HG02943 (cell line): ENCODE measurements around the gene CEP20.
"Not testable (repeated sequence)": the region's sequence is repeated elsewhere in the genome, so short reads cannot be mapped to it uniquely, and the experiment has no call there.

Experiments used
- ATAC-seq: cut with Tn5 transposase; IDR thresholded peaks from one replicate; pipeline ENCODE4 v1.9.1; 2021; ENCODE audit warnings: mild to moderate bottlenecking, low read depth, moderate library complexity; ENCODE audit not compliant: unreplicated experiment

The CEP20 gene

DNA sequence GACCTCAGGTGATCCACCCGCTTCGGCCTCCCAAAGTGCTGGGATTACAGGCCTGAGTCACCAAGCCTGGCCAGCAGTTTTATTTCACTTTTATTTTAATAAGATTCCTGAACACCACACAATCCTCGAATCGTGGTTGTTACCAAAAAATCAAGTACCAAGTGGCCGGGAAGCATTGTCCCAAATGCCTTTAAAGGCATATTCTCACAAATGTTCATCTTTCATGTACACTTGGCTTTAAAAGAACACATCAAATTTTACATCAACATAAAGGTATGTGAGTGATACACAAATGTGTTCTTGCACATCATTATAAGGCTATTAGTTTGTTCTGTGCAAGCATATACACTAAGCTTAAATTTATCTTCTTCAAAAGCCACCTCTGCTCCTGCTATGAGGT is 23.5 kb downstream of the CEP20 start:
- no peak for ATAC-seq

- no peak for ATAC-seq
Observed at GRCh38 chr16:15861996-15862395, 26.4 kb downstream of the CEP20 start.

- ATAC-seq, result no peak
Observed at GRCh38 chr16:15858921-15859668, 29.3 kb downstream of the CEP20 start.

- no peak for ATAC-seq
Observed at GRCh38 chr16:15857724-15858560, 30.5 kb downstream of the CEP20 start.

DNA sequence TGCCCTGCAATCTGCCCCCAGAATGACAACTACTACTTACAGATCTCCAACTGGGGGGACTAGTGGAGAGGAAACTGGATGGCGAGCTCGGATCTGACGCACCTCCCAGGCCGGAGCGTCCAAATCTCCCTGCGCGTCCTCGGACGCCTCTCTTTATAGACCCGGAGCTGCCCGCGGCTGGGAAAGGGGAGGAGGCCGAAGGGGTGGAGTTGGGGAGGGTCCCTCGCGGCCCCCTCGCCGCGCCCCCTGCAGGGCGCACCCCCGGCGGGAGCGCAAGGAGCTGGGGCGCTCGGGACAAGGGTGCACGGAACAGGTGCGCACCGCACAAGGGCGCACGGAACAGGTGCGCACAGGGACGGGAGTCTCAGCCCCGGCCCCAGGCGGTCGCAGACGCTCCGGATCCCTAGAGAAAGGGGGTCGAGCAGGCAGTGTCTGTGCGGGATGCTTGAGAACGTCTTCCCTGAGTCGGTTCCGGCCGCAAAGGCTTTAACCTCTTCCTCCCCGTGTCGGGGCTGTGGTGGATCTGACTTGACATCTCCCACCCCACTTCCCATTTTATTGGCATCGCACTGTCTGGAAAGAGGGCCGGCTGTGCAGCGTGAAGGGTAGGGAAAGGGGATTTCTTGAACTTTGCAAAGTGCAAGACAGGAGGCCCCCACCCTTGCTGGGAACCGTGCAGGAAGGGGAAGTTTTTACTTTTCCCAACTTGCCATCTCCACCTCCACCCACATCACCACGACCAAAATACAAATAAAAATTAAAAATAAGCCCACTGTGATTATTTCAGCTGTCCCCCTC is 31.3 kb downstream of the CEP20 start, which contains the start of gene MYH11:
Gene MYH11 (minus strand): TSS at position 128 of the 798 bp plus-strand sequence. CDS start 18,776 bp downstream, outside the sequence.
- ATAC-seq, result no peak

- no peak for ATAC-seq
Observed at GRCh38 chr16:15856182-15856581, 32.2 kb downstream of the CEP20 start.

DNA sequence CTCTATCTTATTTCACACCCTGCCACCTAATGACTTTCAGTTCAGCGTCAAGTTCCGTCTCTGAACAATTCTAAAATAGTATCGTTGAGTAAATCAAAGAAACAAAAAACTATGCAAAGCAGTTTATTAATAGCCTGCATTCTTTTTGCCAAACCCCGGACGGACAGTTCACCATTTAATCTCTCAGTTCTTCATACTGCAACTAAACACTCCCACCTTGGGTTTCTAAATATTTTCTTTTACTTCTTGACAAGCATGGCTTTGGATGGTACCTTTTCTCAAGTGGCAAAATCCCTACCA is 32.7 kb downstream of the CEP20 start:
- ATAC-seq, result peak; percentile 51

DNA sequence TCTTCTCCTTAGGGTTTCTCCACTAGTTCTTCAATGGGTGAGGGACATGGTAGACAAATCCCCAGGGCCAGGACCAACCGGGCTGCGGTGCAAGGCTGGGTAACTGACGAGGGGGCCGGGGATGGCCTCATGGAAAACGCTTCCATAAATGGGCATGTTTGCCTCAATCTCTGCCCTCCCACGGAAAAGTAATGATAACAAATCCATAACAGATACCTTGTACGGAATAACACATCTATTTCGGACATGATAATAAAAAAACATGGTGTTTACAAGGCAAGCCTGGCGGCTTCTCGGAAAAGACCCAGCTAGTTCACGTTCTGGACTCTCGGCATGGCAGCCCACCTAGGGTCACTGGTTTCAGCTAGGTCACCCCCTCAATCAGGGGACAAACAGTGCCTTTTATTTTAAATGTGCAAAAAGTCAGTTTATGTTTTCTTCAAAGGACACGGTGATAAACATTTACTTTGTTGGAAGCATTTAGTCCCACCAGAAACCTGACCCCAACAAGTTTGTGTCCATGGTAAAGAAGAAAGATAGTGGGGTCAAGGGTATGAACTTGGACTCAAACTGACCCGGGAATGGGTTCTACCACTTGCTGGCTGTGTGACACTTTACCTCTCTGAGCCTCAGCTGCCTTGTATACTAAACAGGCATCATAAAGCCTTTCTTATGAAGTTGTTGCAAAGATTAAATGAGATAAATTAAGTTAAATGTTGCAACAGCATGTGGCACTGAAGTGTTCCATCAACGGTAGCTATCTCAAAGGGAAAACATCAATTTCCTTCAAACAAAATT is 33.3 kb downstream of the CEP20 start:
- ATAC-seq, result no peak

GRCh38 chr16:15854061-15854460 is 34.3 kb downstream of the CEP20 start:
- no peak for ATAC-seq

- no peak for ATAC-seq
Observed at GRCh38 chr16:15853021-15853420, 35.4 kb downstream of the CEP20 start.

- ATAC-seq, result not testable (repeated sequence)
Observed at GRCh38 chr16:15850555-15850954, 37.8 kb downstream of the CEP20 start.

- ATAC-seq, result no peak
Observed at GRCh38 chr16:15849209-15849981, 39.0 kb downstream of the CEP20 start.

DNA sequence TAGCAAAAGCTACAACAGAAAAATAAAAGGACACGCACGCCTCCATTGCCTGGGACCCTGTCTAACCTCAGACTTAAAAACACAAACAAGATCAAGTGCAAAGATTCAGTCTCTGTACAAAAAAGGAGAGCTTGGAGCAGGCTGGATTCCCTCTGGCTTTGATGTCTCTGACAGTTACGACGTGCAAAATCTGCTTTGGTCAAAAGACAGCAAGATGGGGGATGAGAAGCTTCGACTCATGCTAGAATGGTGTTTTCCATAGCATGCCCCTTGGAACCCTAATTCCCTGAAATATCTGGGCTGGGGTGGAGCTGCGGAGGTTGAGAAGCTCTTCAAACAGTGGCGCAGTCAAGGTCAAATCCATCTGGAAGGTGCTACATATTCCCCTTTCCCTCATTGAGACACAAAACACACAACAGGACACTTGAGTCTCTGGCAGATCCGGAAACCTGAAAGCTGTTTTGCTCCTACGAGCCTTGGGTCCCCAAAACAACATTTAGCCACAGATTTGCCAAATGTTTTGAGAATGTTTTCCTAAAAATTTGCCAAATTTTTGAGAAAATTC is 40.7 kb downstream of the CEP20 start:
- no peak for ATAC-seq

DNA sequence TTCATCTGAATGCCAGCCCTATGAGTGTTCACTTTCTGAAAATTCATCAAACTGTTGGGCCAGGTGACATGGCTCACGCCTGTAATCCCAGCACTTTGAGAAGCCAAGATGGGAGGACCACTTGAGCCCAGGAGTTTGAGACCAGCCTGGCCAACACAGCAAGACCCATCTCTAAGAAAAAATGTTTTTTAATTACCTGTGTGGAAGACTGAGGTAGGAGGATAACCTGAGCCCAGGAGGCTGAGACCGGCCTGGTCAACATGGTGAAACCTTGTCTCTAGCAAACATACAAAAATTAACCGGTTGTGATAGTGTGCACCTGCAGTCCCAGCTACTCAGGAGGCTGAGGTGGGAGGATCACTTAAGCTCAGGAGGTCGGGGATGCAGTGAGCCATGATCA is 41.9 kb downstream of the CEP20 start:
- ATAC-seq, result no peak

DNA sequence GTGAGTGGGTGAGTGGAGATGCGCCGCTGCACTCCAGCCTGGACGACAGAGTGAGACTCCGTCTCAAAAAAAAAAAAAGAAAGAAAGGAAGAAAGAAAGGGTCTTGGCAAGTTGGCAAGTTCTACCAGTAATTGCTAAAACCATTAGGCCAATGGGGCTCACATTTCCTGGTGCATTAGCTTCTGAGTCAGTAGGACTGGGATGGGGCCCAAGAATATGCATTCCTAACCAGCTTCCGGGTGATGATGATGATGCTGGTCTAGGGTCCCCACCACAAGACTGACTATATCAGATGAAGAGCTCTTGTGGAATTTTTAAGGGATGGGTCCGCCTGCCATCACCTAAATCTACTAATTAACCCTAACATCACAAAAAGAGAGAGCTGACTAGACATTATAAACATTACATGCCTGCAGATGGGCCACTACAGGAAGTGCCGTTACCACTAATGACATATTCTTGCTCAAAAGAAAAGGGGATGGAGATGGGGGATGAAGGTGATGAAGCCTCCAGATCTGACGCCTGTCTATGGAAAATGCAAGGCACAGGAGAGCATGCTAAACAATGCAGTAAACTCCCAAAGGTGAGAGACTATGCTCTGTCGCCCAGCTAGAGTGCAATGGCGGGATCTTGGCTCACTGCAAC is 44.6 kb downstream of the CEP20 start:
- ATAC-seq, result no peak

DNA sequence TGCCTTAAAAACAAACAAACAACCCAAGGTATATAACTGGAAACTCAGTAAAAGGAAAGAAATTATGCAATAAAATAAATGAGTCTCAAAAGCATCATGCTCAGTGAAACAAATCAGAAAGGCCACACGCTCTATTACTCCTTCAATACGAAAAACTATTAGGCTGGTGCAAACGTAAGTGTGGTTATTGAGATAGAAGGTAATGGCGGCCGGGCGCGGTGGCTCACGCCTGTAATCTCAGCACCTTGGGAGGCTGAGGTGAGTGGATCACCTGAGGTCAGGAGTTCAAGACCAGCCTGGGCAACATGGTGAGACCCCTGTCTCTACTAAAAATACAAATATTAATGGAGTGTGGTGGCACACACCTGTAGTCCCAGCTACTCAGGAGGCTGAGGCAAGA is 49.2 kb downstream of the CEP20 start:
- ATAC-seq, result not testable (repeated sequence)

DNA sequence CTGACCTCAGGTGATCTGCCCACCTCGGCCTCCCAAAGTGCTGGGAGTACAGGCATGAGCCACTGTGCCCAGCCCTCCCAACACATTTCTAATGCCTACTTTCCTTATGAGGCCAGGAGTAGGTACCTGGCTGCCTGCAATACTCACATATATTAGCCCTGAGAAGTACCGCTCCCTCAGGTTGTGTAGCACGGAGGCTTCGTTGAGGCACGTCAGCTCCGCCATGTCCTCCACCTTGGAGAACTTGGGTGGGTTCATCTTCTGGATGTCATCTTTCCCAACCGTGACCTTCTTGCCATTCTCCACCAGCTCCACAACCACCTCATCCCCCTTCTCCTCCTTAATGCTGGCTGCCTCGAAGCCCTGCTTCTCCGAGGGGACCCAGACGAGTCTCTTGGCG is 50.6 kb downstream of the CEP20 start:
- ATAC-seq, result no peak

GRCh38 chr16:15836965-15837611 is 51.3 kb downstream of the CEP20 start:
- no peak for ATAC-seq
